ENCODE measurements around the gene KLHL2.
"Not testable (repeated sequence)": the region's sequence is repeated elsewhere in the genome, so short reads cannot be mapped to it uniquely, and the experiment has no call there.

KLHL2 gene

GRCh38 chr4:165331823-165332222 is 124.5 kb downstream of the KLHL2 start:
- no peak for FAIRE-seq

GRCh38 chr4:165332502-165332901 is 125.1 kb downstream of the KLHL2 start:
- FAIRE-seq: no peak

GRCh38 chr4:165335163-165335703 is 127.9 kb downstream of the KLHL2 start:
- no peak for FAIRE-seq

- no peak for FAIRE-seq
These were observed 129.4 kb downstream of the KLHL2 start for GRCh38 chr4:165336743-165337142.

- not testable (repeated sequence) for FAIRE-seq
These were observed 135.0 kb downstream of the KLHL2 start for GRCh38 chr4:165342340-165342739.

GRCh38 chr4:165343353-165344191 is 136.2 kb downstream of the KLHL2 start:
- FAIRE-seq: no peak

GRCh38 chr4:165345666-165346417 is 138.5 kb downstream of the KLHL2 start:
- no peak for FAIRE-seq

- FAIRE-seq: no peak
These were observed 140.5 kb downstream of the KLHL2 start for GRCh38 chr4:165347647-165348569.

GRCh38 chr4:165351359-165352130 is 144.2 kb downstream of the KLHL2 start:
- no peak for FAIRE-seq

- FAIRE-seq: no peak
These were observed 148.5 kb downstream of the KLHL2 start for GRCh38 chr4:165355900-165356300.

GRCh38 chr4:165359506-165359905 is 152.1 kb downstream of the KLHL2 start:
- no peak for FAIRE-seq

- no peak for FAIRE-seq
These were observed 152.8 kb downstream of the KLHL2 start for GRCh38 chr4:165360041-165360695.

- no peak for FAIRE-seq
These were observed 153.8 kb downstream of the KLHL2 start for GRCh38 chr4:165360985-165361670.

GRCh38 chr4:165361810-165362209 is 154.4 kb downstream of the KLHL2 start:
- no peak for FAIRE-seq

- no peak for FAIRE-seq
These were observed 157.2 kb downstream of the KLHL2 start for GRCh38 chr4:165364452-165365080.

GRCh38 chr4:165367040-165367439 is 159.7 kb downstream of the KLHL2 start:
- FAIRE-seq: no peak

- FAIRE-seq: no peak
These were observed 160.8 kb downstream of the KLHL2 start for GRCh38 chr4:165368114-165368513.

GRCh38 chr4:165368567-165368966 is 161.2 kb downstream of the KLHL2 start:
- FAIRE-seq: no peak

GRCh38 chr4:165369522-165369921 is 162.2 kb downstream of the KLHL2 start:
- FAIRE-seq: no peak

- no peak for FAIRE-seq
These were observed 163.2 kb downstream of the KLHL2 start for GRCh38 chr4:165370530-165370929.
